DMS153 (cell line): ENCODE results near the gene STX3.
"Not testable (repeated sequence)": the region's sequence is repeated elsewhere in the genome, so short reads cannot be mapped to it uniquely, and the experiment has no call there.

Experiments used
- DNase-seq: peaks from one replicate; lab custom pipeline; 2025; lab: John Stamatoyannopoulos, UW

STX3 gene

DNA sequence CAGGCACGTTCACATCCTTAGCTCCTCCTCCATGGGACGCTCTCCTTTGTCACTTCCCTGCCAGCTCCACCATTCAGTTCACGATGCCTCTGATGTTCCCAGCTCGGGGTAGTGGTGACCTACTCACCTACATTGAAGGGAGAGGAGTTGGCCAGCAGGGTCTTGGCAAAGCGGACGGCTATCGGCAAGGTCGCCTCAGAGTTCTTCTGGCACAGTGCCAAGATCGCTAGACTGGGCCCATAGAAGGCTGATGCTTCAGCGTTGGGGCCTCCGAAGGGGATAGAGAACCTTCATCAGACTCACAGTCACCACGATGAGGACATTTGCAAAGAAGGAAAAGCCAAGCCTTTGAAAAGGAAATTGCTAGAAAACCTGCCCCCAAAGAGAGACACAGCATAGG is 87.1 kb downstream of the STX3 start:
- DNase-seq, result no peak

DNA sequence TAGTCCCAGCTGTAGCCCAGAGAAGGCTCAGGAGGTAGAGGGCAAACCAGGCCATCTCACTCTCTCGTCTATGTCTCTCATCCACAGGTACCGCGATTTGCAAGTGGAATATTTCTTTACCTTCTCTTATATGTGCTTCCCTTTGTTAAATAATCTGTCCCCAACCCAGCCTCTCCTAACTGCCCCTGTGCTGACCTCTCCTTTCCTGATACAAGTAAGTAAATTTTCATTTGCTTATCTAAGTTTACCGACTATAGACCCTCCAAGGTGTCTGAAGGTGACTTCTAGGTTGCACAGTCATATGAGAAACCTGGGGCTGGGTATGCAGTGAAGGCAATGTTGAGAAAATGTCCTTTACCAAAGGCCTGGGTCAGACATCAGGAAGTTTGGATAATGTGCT is 90.2 kb downstream of the STX3 start, which contains the start of gene CBLIF:
TSS of gene CBLIF (minus strand) at position 101 of the 400 bp plus-strand sequence. CDS start at position 55, 46 bp downstream.
- no peak for DNase-seq

DNA sequence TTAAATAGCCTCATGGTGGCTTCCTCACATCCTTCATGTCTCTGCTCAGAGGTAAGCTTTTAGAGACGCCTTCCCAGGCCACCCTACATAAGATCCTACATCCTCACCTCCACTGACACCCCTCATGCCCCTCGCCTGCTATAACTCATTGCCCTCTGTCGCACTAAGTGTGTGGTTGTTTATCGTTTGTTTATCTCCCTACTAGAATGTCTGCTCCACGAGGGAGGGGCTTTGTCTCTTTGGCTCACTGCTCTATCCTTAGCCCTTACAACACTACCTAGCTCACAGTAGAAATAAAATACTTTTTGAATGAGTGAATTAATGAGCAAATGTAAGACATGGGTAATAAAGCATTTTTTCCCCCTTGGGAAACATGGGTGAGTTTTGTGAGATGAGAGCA is 91.4 kb downstream of the STX3 start:
- no peak for DNase-seq

DNA sequence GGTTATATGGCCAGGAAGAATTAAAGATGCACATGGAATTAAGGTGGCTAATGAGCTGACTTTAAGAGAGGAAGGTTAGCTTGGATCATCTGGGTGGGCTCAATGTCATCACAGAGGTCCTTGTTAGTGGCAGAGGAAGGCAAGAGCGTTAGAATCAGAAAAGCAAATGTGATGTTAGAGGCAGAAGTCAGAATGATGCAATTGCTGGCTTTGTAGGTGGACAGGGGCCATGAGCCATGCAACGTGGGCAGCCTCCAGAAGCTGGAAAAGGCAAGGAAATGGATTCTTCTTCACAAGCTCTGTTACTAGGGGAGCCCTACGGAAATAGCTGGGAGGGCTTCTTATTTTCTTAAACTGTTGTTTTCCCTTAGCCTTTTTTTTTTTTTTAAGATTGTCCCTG is 92.5 kb downstream of the STX3 start:
- no peak for DNase-seq

DNA sequence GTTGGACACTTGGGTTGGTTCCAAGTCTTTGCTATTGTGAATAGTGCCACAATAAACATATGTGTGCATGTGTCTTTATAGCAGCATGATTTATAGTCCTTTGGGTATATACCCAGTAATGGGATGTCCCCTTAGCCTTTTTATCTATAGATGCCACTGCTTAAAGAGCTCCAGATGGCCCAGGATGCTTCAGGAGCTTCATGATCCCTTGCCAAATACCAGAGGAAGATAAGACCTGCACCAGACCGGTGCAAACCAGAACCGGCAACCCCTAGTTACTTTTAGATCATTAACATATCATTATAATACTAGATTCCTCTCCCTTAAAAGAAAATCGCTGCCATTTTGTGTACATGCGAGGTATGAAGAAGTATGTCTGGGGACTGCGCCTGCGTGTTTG is 93.3 kb downstream of the STX3 start:
- not testable (repeated sequence) for DNase-seq

DNA sequence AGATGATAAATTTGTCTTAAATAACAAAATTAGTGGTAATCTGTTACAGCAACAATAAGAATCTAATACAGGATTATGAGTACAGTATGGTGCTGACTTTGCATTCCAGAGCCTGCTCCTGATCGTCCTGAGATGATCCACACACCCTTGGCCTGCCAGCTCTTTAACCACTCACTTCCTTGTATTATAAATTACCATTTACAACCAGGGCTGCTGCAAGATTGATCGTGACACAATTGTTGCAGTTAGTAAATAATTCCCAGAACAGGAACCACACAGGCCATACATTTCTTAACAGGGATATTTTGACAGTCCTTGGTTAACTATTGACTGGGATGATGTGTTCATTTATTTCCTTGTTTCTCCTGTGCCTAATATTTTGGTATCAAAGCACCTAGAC is 94.0 kb downstream of the STX3 start:
- DNase-seq, result no peak

DNA sequence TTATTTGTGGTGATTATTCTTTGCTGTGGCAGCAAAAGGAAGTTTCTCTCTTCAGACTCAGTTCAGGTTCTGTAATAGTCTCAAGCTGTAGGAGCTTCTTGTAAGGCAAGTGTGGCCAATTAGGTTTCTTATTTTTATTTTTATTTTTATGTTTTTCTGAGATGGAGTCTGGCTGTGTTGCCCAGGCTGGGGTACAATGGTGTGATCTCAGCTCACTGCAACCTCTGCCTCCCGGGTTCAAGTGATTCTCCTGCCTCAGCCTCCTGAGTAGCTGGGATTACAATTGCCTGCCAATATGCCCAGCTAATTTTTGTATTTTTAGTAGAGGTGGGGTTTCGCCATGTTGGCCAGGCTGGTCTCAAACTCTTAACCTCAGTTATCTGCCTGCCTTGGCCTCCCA is 94.4 kb downstream of the STX3 start:
- DNase-seq, result not testable (repeated sequence)

DNA sequence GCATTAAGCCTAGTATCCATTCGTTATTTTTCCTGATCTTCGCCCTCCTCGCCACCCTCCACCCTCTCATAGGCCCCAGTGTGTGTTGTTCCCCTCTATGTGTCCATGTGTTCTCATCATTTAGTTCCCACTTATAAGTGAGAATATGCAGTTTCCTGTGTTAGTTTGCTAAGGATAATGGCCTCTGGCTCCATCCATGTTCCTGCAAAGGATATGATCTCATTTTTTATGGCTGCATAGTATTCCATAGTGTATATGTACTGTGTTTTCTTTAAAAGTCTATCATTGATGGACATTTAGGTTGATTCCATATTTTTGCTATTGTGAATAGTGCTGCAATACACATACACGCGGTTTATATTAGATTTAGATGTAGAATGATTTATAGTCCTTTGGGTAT is 96.2 kb downstream of the STX3 start:
- not testable (repeated sequence) for DNase-seq

DNA sequence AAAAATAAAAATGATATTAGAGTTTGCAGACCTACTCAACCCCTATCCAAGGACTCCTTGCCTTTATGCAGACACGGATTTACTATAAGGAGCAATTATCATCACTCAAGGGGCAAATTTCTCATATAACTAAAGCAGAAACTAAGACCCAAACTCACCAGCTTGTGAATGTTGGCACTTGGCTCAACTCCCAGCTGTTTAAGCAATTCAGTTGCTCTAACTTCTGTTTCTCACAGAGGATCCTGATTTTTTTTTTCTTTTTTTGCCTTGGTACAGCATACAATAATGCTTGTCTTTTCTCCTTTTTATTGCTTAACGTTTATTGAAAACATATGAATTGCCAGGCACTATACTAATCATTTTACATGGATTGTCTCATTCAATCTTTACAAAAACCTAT is 99.7 kb downstream of the STX3 start:
- no peak for DNase-seq
